Tibial artery (tissue), 4 donors: ENCODE measurements around the gene SUGCT.

ENCODE experiments used
- DNase-seq, 2 donors: peaks; one replicate each; pipeline ENCODE4 v3.0.0-alpha.2; 2019
- H3K27ac ChIP-seq, 2 donors: fragments of 200-600 bp; sonication (generic) in 1 of 2; 1 replicate in 1 of 2; 2 replicates in 1 of 2; pipeline ENCODE4 v1.5.1; 2018 to 2019; ENCODE audit warnings: mild to moderate bottlenecking in 1 of 2
- H3K27me3 ChIP-seq, 2 donors: fragments of 200-600 bp; sonication (generic) in 1 of 2; one replicate each; pipeline versions ENCODE4 v1.5.1 to v1.6.0; 2016 to 2019
- H3K36me3 ChIP-seq, 3 donors: fragments of 200-600 bp; sonication (generic) in 2 of 3; one replicate each; pipeline ENCODE4 v1.5.1; 2016 to 2019; ENCODE audit warnings: mild to moderate bottlenecking in 2 of 3
- H3K4me1 ChIP-seq, 4 donors: fragments of 200-600 bp; sonication (generic) in 2 of 4; 1 replicate in 3 of 4; 2 replicates in 1 of 4; pipeline ENCODE4 v1.5.1; 2016 to 2019
- H3K4me3 ChIP-seq, 2 donors: fragments of 200-600 bp; sonication (generic) in 1 of 2; 1 replicate in 1 of 2; 2 replicates in 1 of 2; pipeline ENCODE4 v1.5.1; 2018 to 2019; ENCODE audit warnings: mild to moderate bottlenecking in 2 of 2
- H3K9me3 ChIP-seq, 3 donors: fragments of 200-600 bp; sonication (generic) in 1 of 3; one replicate each; pipeline ENCODE4 v1.5.1; 2016 to 2019
- CTCF ChIP-seq, 2 experiments: fragments of 200-600 bp in 1 of 2; fragments of 450-650 bp in 1 of 2; IDR thresholded peaks; one replicate each; pipeline ENCODE4 v1.5.1; 2017 to 2019; ENCODE audit warnings: antibody characterized with exemption in 2 of 2, mild to moderate bottlenecking in 1 of 2, moderate library complexity in 1 of 2
- intact Hi-C: fragments of 100-400 bp; cut with DNase I; formaldehyde crosslinking; loops from one replicate; pipeline ENCODE4 v1.15.0; 2023; ENCODE audit warnings: low total_unique reads

SUGCT gene

GRCh38 chr7:40634118-40634517 lies 499.3 kb downstream of the SUGCT start:
- H3K4me3 ChIP-seq: no peak overlapping the region
- H3K4me1 ChIP-seq: peaks cover 0 to 10% (median 0%) of the 10 kb centered on the region in 4 donors
- H3K36me3 ChIP-seq: no peaks in the 10 kb centered on the region
- H3K27me3 ChIP-seq: no peaks in the 10 kb centered on the region
- no peak for TF ChIP-seq CTCF (IDR thresholded peaks at IDR 0.05)
- no peak overlapping the region for H3K27ac ChIP-seq
- no peaks in the 10 kb centered on the region for H3K9me3 ChIP-seq
- no peak for DNase-seq
- intact Hi-C loops: no loop called here

- TF ChIP-seq CTCF (IDR thresholded peaks at IDR 0.05): no peak
- Histone ChIP-seq H3K36me3 (no peaks in the 10 kb centered on the region), H3K9me3 (no peaks in the 10 kb centered on the region), H3K4me1 (peaks cover 0 to 18% (median 0%) of the 10 kb centered on the region in 4 donors), H3K27ac (no peak overlapping the region), H3K27me3 (no peaks in the 10 kb centered on the region), H3K4me3 (no peak overlapping the region)
- intact Hi-C loops: no loop called here
- DNase-seq: no peak
Measured at GRCh38 chr7:40638545-40639320, 503.9 kb downstream of the SUGCT start.

GRCh38 chr7:40640566-40640965 lies 505.8 kb downstream of the SUGCT start:
- Histone ChIP-seq H3K27me3 (no peaks in the 10 kb centered on the region), H3K27ac (no peak overlapping the region), H3K36me3 (no peaks in the 10 kb centered on the region), H3K9me3 (no peaks in the 10 kb centered on the region), H3K4me1 (peaks cover 0 to 18% (median 0%) of the 10 kb centered on the region in 4 donors), H3K4me3 (no peak overlapping the region)
- intact Hi-C loops: no loop called here
- DNase-seq: no peak
- TF ChIP-seq CTCF (IDR thresholded peaks at IDR 0.05): no peak

- Histone ChIP-seq H3K9me3 (no peaks in the 10 kb centered on the region), H3K4me3 (no peak overlapping the region), H3K4me1 (peaks cover 0 to 18% (median 0%) of the 10 kb centered on the region in 4 donors), H3K27me3 (no peaks in the 10 kb centered on the region), H3K27ac (no peak overlapping the region), H3K36me3 (no peaks in the 10 kb centered on the region)
- intact Hi-C loops: no loop called here
- no peak for TF ChIP-seq CTCF (IDR thresholded peaks at IDR 0.05)
- DNase-seq: no peak
Measured at GRCh38 chr7:40641701-40642100, 506.9 kb downstream of the SUGCT start.

- no peaks in the 10 kb centered on the region for H3K27me3 ChIP-seq
- H3K9me3 ChIP-seq: no peaks in the 10 kb centered on the region
- no peaks in the 10 kb centered on the region for H3K36me3 ChIP-seq
- intact Hi-C loops: no loop called here
- DNase-seq: no peak
- H3K27ac ChIP-seq: no peak overlapping the region
- H3K4me3 ChIP-seq: no peak overlapping the region
- peaks cover 0 to 8% (median 0%) of the 10 kb centered on the region in 4 donors for H3K4me1 ChIP-seq
- TF ChIP-seq CTCF (IDR thresholded peaks at IDR 0.05): no peak
Measured at GRCh38 chr7:40643664-40644063, 508.9 kb downstream of the SUGCT start.
